ENCODE data around the gene LARGE1. TPM values are rescaled to one million over a fixed set of nuclear protein-coding genes. Genes with fewer than 3 reads are reported as not detected.

The LARGE1 gene
- total RNA-seq, 1 experiment from 2014 or later = 1.5 TPM

- Histone ChIP-seq H3K9me3 (ENCODE audit: control insufficient read depth in 1 of 2, insufficient read depth in 1 of 2, low read depth in 1 of 2, low read length in 2 of 2) (peaks cover 14 to 31% of the 10 kb centered on the region in 2 experiments; a peak in 2 of 4 replicates), H3K27me3 (ENCODE audit: insufficient read depth, low read length) (no peaks in the 10 kb centered on the region), H4K20me1 (ENCODE audit: insufficient read depth) (no peaks in the 10 kb centered on the region), H3K9ac (ENCODE audit: low read length) (no peak overlapping the region), H3K4me3 (replicated peaks in 1 of 2; ENCODE audit: low read depth in 1 of 2, low read length in 2 of 2) (no peak overlapping the region), H3K79me2 (ENCODE audit: insufficient read depth, low read length) (no peaks in the 10 kb centered on the region), H3K36me3 (ENCODE audit: control insufficient read depth in 1 of 2, insufficient read depth in 2 of 2, low read length in 2 of 2) (no peaks in the 10 kb centered on the region), H2AFZ (ENCODE audit: low read depth, low read length, poor library complexity, severe bottlenecking) (no peak overlapping the region), H3K4me1 (ENCODE audit: control insufficient read depth in 1 of 2, insufficient read depth in 2 of 2, low read length in 2 of 2) (no peaks in the 10 kb centered on the region), H3K4me2 (ENCODE audit: low read length) (no peak overlapping the region), H3K27ac (ENCODE audit: low read depth, low read length) (no peak overlapping the region), H3K9me2 (ENCODE audit: insufficient read depth) (no peaks in the 10 kb centered on the region)
- ATAC-seq = no peak
- BruUV-seq (replicated peaks) = no TSS peak
- intact Hi-C loops (cut with micrococcal nuclease) = no loop called here
- RAD21 ChIA-PET (ENCODE audit: low non-redundant PET in 1 of 2, low total read pairs in 2 of 2, uncharacterized antibody in 2 of 2, unreplicated experiment in 2 of 2) = no interaction called here
- DNase-seq (ENCODE audit: low read depth, low spot score) = no peak
- POLR2A ChIA-PET = no interaction called here
- CTCF ChIA-PET = no interaction called here
- no peak for TF ChIP-seq REST (IDR thresholded peaks at IDR 0.05; ENCODE audit: low read depth)
- TF ChIP-seq SIN3A (IDR thresholded peaks at IDR 0.05; ENCODE audit: low read depth) = no peak
- no peak for TF ChIP-seq CBX3 (IDR thresholded peaks at IDR 0.05; ENCODE audit: low read depth)
- TF ChIP-seq POLR2A (IDR thresholded peaks at IDR 0.05; ENCODE audit: borderline replicate concordance, extremely low read depth, insufficient read depth, insufficient read length) = no peak
- TF ChIP-seq JUND (IDR thresholded peaks at IDR 0.05) = no peak
- TF ChIP-seq, protein P1, sequence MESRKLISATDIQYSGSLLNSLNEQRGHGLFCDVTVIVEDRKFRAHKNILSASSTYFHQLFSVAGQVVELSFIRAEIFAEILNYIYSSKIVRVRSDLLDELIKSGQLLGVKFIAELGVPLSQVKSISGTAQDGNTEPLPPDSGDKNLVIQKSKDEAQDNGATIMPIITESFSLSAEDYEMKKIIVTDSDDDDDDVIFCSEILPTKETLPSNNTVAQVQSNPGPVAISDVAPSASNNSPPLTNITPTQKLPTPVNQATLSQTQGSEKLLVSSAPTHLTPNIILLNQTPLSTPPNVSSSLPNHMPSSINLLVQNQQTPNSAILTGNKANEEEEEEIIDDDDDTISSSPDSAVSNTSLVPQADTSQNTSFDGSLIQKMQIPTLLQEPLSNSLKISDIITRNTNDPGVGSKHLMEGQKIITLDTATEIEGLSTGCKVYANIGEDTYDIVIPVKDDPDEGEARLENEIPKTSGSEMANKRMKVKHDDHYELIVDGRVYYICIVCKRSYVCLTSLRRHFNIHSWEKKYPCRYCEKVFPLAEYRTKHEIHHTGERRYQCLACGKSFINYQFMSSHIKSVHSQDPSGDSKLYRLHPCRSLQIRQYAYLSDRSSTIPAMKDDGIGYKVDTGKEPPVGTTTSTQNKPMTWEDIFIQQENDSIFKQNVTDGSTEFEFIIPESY (IDR thresholded peaks at IDR 0.05; ENCODE audit: extremely low read depth, insufficient replicate concordance, low read length) = no peak
- TF ChIP-seq EZH2 (IDR thresholded peaks at IDR 0.05) = no peak
- no peak for TF ChIP-seq ZNF274 (IDR thresholded peaks at IDR 0.05; ENCODE audit: low read depth, low read length)
- TF ChIP-seq, protein P2, sequence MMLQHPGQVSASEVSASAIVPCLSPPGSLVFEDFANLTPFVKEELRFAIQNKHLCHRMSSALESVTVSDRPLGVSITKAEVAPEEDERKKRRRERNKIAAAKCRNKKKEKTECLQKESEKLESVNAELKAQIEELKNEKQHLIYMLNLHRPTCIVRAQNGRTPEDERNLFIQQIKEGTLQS (IDR thresholded peaks at IDR 0.05) = no peak
- TF ChIP-seq RAD21 (IDR thresholded peaks at IDR 0.05; ENCODE audit: low read depth) = no peak
- TF ChIP-seq EGR1 (IDR thresholded peaks at IDR 0.05; ENCODE audit: low read depth) = no peak
- TF ChIP-seq YY1 (IDR thresholded peaks at IDR 0.05; ENCODE audit: extremely low read depth, insufficient replicate concordance, low read depth, low read length) = no peak
- TF ChIP-seq SRF (IDR thresholded peaks at IDR 0.05; ENCODE audit: low read depth) = no peak
Measured at GRCh38 chr22:33894515-33894914, 25.8 kb downstream of the LARGE1 start.
